Stimulated activated naive CD4-positive, alpha-beta T cell treated with Interleukin-2 at 50 U/mL for 16 hours (primary cell): ENCODE data around the gene ZMYND8.

Experiments used
- DNase-seq: peaks from one replicate; lab custom pipeline; 2025; lab: John Stamatoyannopoulos, UW

Gene ZMYND8

GRCh38 chr20:47353692-47354463 lies 2.6 kb downstream of the ZMYND8 start:
- DNase-seq = no peak

DNA sequence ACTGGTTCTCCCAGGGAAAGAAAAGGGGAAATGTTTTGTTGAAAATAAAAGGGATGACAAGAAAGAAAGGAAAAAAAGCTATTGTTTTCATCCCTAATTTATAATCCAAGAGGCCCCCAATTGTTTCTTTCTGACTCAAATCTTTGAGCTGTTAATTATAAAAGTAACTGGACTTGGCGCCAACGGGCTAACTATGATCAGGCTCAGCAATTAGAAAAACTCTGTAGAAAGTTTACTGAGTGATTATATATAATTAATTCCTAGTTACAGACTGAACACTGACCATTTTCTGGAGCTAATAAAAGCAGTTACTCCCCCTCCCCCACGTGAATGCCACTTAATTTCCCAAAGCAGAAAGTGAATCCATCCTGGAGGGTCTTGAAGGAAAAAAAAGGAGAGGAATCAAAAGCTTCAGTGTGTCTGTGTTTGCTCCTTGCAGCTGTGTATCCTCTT lies 3.2 kb downstream of the ZMYND8 start:
- DNase-seq = no peak

DNA sequence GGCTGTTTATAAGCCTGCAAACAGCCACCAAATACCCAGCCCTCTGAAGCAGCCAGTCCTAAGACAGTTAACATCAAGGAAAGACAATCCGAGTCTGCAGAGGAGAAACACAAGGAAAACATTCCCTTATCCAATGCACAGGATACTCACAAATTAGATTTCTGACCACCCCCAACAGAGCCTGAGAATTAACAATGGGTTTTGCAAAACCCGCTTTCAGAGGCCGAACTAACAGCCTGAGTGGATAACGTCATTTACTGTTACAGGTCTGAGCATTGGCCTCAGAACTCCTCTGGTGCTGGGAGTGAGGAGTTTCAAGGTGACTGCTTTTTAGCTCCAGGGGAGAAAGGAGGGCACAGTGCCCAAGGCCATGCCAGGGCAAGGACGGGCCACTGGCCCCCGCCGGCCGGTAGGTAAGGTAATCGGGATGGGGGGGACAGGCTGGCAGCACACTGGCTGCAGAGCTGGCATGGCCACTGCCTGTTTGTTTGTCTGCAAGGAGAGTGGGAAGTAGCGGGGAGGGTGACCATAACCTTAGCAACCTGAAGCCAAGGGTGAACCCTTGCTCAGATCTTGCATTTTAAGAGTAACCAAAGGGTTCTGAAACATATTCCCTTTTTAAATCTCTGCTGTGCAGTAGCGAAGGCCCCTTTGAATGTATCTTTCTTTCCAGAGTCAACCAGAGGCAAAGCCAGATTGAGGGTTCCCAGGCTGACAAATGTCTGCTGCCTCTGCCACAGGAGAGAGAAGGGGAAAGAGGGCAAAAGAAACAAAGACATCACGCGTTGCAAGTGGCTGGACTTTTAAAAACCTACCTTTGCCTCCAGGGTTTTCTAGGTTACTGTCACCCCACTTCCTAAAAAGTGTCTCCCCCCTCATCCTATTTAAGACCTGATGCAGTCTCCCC lies 3.9 kb downstream of the ZMYND8 start:
- DNase-seq = no peak

DNA sequence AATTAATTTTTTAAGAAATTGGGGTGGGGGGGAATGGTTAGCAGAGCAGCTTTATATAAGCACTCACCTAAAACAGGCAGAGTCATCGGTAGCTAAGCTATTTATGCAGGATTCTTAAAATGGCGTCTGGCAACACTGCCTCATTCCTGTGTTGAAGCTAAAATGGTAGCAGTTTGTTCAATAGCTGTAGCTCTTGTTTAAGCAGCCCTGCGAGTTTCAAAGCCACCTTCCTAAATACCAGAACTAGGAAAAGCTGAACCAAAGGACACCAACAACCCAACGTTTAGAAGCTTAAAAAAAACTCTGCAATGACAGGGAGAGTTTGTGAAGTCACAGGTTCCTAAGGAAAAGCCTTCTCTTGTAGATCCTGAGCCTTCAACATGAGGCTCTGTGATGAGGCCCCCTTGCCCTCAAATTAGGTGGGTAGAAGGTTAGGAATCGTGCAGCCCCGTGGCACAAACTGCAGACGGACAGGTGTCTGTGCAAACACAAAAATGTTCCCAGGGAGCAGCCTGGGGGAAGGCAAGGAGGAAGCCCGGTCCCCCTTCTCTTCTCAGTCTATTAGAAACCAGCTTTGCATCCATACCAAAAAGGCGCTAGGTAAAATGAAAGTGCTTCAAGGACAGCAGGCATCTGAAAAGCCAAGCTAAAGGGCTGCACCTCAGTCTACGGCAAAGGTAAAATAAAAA lies 4.7 kb downstream of the ZMYND8 start:
- DNase-seq = no peak

DNA sequence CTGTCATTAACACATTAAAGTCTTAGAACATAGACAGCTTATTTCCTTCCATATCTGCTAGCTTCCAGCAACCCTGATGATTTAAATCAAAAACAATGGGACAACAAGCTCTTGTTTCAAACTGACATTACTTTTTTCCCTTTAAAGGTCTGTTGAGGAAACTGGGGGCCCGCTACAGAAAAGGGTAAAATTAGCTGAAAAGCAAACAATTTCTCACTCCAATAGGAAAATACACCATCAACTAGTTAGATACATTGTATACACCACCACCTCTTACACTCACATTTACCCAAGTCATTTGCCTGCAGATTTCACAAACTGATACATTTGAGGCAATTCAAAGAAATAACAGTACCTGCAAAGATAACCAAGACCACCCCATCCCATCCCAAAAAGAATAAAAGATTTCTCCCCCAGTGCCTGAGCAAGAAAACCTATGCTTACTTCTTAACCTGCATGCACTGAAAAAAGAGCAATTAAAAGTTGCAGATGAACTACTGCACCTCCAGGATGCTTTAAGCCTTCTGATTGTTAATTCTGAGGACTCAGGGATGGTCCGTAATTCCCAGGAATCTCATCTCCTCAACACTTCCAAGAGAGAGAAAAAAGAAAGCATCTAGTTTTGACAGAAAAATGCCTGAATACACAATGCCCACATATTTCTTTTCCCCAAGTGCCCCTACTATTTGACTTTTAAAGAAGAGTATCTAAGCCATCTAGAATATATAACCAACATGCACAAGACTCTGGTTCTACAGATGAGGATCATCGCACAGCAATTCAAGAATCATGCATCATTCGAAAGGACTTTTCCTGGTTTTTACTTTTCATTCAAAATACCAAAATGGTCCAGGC lies 5.6 kb downstream of the ZMYND8 start:
- no peak for DNase-seq

DNA sequence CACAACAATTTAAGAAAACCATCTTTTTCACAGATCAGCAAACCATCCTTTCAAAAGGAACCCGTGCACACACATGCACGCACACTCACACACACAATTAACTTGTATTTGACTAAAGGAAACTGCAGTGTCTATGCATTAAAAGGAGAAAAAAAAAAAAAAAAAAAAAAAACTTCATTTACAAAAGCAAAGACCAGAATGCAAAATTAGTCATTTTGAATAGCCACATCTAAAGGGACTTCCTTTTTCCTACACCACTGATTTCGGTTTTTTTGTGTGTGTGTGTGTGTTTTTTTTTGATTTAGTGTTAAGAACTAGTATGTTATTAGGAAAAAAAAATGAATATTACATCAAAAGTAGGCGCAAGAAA lies 6.3 kb downstream of the ZMYND8 start:
- no peak for DNase-seq

- no peak for DNase-seq
Measured at GRCh38 chr20:47349365-47350180, 6.9 kb downstream of the ZMYND8 start.

- DNase-seq = no peak
Measured at GRCh38 chr20:47348539-47349142, 7.9 kb downstream of the ZMYND8 start.

- DNase-seq = no peak
Measured at GRCh38 chr20:47347661-47348435, 8.7 kb downstream of the ZMYND8 start.

DNA sequence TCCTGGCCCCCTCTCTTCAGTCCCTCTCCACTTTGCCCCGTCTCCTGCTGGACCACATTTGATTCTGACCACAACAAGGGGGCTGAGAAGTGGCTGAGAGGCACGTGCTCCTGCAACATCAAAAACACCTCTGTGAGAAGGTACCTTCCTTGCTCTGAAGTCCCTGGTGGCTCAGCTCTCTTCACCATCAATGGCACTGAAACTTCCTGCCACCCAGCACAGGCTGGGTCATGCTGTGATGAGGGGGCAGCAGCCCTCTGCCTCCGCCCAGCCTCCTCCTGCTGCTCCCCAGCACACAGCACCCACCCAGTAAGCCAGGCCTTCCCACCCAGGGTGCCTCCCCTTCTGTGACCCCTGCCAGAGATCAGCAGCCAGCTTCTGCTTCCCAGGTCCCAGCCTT lies 10.3 kb downstream of the ZMYND8 start:
- no peak for DNase-seq

DNA sequence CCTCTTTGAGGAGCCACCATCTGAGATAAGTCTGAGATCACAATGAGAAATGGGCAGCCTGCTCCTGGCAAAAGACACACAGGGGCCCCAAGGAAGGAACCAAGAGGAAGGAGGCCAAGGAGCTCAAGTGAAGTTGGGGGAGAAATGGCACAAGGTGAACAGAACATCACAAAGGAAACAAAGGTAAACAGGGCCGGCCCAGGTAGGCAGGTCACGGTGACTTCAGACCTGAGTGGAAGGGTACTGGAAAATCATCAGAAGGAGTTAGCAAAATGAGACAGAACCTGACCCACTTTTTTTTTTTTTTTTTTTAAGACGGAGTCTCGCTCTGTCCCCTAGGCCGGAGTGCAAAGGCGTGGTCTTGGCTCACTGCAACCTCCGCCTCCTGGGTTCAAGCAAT lies 11.3 kb downstream of the ZMYND8 start:
- DNase-seq = no peak

DNA sequence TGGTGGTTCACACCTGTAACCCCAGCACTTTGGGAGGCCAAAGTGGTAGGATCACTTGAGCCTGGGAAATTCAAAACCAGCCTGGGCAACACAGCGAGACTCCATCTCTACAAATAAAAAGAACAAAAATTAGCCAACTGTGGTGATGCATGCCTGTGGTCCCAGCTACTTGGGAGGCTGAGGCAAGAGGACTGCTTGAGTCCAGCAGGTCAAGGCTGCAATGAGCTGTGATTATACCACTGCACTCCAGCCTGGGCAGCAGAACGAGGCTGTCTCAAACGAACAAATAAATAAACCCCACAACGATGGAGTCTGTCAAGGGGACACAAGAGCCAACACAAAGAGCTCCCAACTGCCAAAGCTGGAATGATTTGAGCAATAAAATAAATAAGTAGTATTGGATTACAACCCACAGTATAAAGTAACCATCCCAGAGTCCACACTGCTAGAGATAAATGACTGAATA lies 13.5 kb downstream of the ZMYND8 start:
- no peak for DNase-seq

- DNase-seq = no peak
Measured at GRCh38 chr20:47338131-47338628, 18.3 kb downstream of the ZMYND8 start.

DNA sequence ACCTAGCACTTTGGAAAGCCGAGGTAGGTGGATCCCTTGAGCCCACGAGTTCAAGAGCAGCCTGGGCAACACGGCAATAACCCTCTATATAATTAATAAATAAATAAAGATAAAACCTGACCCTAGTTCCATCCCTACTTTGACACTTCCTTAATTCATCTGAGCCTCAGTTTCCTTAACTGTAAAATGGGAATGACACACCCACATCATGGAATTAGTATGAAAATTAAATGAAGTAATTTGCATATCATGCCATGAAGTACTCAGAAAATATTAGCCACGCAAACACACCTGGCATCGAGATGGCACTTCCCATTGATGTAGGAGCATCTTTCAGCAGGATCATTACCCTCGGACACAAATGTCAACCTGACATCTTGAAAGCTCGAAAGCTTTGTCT lies 19.1 kb downstream of the ZMYND8 start:
- no peak for DNase-seq

DNA sequence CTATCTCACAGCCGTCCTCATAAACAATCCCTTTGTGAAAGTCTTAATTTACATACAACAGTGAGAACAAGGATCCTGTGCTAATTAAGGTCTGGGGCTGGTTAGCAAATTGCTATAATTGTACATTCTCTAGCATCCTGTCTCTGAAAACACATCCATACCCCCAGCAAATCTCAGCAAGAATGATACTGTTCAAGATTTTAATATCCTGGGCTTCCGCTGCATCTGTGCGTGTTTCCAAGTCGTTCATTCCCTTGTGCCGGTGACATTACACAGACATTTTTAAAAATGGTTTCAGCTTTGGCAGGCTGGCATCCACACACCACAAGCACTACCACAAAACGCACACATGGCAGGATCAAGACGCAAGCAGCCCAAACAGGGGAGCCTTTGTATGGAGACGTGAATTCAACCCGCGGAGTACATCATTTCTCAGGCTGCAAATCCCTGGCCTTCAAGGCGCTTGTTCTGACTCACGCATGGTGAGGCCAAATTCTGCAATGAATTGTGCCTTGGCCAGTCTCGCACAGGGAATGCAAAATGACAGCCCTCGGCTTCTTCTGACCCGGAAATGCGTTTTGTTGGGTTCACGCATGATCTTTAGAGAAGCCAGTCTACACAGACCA lies 20.3 kb downstream of the ZMYND8 start:
- DNase-seq = no peak

GRCh38 chr20:47335251-47336128 lies 21.0 kb downstream of the ZMYND8 start:
- no peak for DNase-seq

GRCh38 chr20:47334022-47334551 lies 22.4 kb downstream of the ZMYND8 start:
- no peak for DNase-seq
